SK-N-SH (cell line): ENCODE measurements around the gene PUS10. TPM values are rescaled to one million over a fixed set of nuclear protein-coding genes. Genes with fewer than 3 reads are reported as not detected.

Source experiments
- CTCF ChIA-PET: fragments of 300-600, 350-600 bp; formaldehyde crosslinking; extraction: SDS; loops from one replicate; lab custom pipeline; 2021; lab: Yijun Ruan, JAX
- POLR2A ChIA-PET: fragments of 350-600 bp; sonication (Branson Sonifier 250); formaldehyde crosslinking; extraction: SDS; loops from one replicate; lab custom pipeline; 2020; ENCODE audit warnings: antibody characterized with exemption, inconsistent platforms; lab: Yijun Ruan, JAX
- DNase-seq: peaks from one replicate; pipeline ENCODE4 v3.0.0; 2012
- H2AFZ ChIP-seq: fragments of 200-600 bp; sonication (generic); 2 replicates; pipeline ENCODE4 v1.8.1; 2016; ENCODE audit warnings: antibody characterized with exemption, mild to moderate bottlenecking, low read depth
- H3F3A ChIP-seq: fragments of 200-600 bp; sonication (generic); replicated peaks from 2 replicates; pipeline ENCODE3; 2016; ENCODE audit warnings: antibody characterized with exemption, mild to moderate bottlenecking; ENCODE audit not compliant: insufficient read depth
- H3K27ac ChIP-seq, 2 experiments: fragments of 200-500 bp in 1 of 2; fragments of 200-600 bp in 1 of 2; sonication (Bioruptor generic) in 1 of 2; sonication (generic), shearing (Covaris generic) in 1 of 2; 2 replicates each; pipeline versions ENCODE4 v1.5.1 to v1.6.1; 2014 to 2016; ENCODE audit warnings: low read depth in 2 of 2, inconsistent platforms in 1 of 2, low read length in 1 of 2, mild to moderate bottlenecking in 1 of 2, mixed read lengths in 1 of 2
- H3K27me3 ChIP-seq: fragments of 200-600 bp; sonication (generic), shearing (Covaris generic); 2 replicates; pipeline ENCODE4 v1.6.1; 2016; ENCODE audit warnings: mixed run types; ENCODE audit not compliant: insufficient read depth
- H3K36me3 ChIP-seq, 2 experiments: fragments of 200-500 bp in 1 of 2; fragments of 200-600 bp in 1 of 2; sonication (Bioruptor generic) in 1 of 2; sonication (generic) in 1 of 2; replicated peaks in 1 of 2; 2 replicates each; pipeline versions ENCODE3 to v1.5.1; 2014 to 2016; ENCODE audit warnings: low read length in 1 of 2, mild to moderate bottlenecking in 1 of 2; ENCODE audit not compliant: insufficient read depth in 2 of 2, control insufficient read depth in 1 of 2
- H3K4me1 ChIP-seq, 2 experiments: fragments of 200-500 bp in 1 of 2; fragments of 200-600 bp in 1 of 2; sonication (Bioruptor generic) in 1 of 2; sonication (generic), shearing (Covaris generic) in 1 of 2; 2 replicates each; pipeline versions ENCODE4 v1.5.1 to v1.6.1; 2014 to 2016; ENCODE audit warnings: low read depth in 1 of 2, low read length in 1 of 2, mixed run types in 1 of 2; ENCODE audit not compliant: insufficient read depth in 2 of 2, control insufficient read depth in 1 of 2
- H3K4me2 ChIP-seq: fragments of 200-600 bp; sonication (generic), shearing (Covaris generic); 2 replicates; pipeline ENCODE4 v1.6.1; 2017; ENCODE audit warnings: mixed run types
- H3K4me3 ChIP-seq, 2 experiments: fragments of 200-500 bp in 1 of 2; fragments of 200-600 bp in 1 of 2; sonication (Bioruptor generic) in 1 of 2; sonication (generic), shearing (Covaris generic) in 1 of 2; 2 replicates each; pipeline versions ENCODE4 v1.5.1 to v1.8.1; 2014 to 2016; ENCODE audit warnings: low read depth in 2 of 2, inconsistent platforms in 1 of 2, low read length in 1 of 2, mild to moderate bottlenecking in 1 of 2, mixed read lengths in 1 of 2, moderate library complexity in 1 of 2
- H3K79me2 ChIP-seq: fragments of 200-600 bp; sonication (generic); 2 replicates; pipeline ENCODE4 v1.8.1; 2017; ENCODE audit warnings: mild to moderate bottlenecking; ENCODE audit not compliant: insufficient read depth
- H3K9ac ChIP-seq: fragments of 200-600 bp; sonication (generic); 2 replicates; pipeline ENCODE4 v1.6.1; 2017; ENCODE audit warnings: mixed run types
- H3K9me2 ChIP-seq: fragments of 200-600 bp; sonication (generic); 2 replicates; pipeline ENCODE4 v1.6.1; 2017; ENCODE audit warnings: mixed run types
- H3K9me3 ChIP-seq: fragments of 200-600 bp; sonication (generic); 2 replicates; pipeline ENCODE4 v1.6.1; 2017; ENCODE audit warnings: mixed run types, mild to moderate bottlenecking, moderate library complexity
- H4K20me1 ChIP-seq: fragments of 200-600 bp; sonication (generic); 2 replicates; pipeline ENCODE4 v1.6.1; 2017; ENCODE audit warnings: mild to moderate bottlenecking, mixed run types; ENCODE audit not compliant: insufficient read depth
- EP300 ChIP-seq, 2 experiments: IDR thresholded peaks; 2 replicates each; pipeline versions ENCODE4 v1.4.0 to v1.6.1; 2012; ENCODE audit warnings: borderline replicate concordance in 1 of 2, low read depth in 1 of 2, low read length in 1 of 2
- EZH2phosphoT487 ChIP-seq: fragments of 200-600 bp; sonication (generic); IDR thresholded peaks from 2 replicates; pipeline ENCODE4 v1.6.1; 2017; ENCODE audit warnings: low read depth, mixed run types, mild to moderate bottlenecking, antibody characterized with exemption, moderate library complexity, borderline replicate concordance
- FOSL2 ChIP-seq: IDR thresholded peaks from 2 replicates; pipeline ENCODE4 v1.4.0; 2012; ENCODE audit warnings: low read depth, mild to moderate bottlenecking, moderate library complexity, borderline replicate concordance
- FOXJ3 ChIP-seq: sonication (generic); formaldehyde crosslinking; IDR thresholded peaks from 2 replicates; pipeline ENCODE4 v1.5.1; 2020; ENCODE audit warnings: mild to moderate bottlenecking, missing genetic modification reagents
- GABPA ChIP-seq: IDR thresholded peaks from 2 replicates; pipeline ENCODE4 v1.4.0; 2012; ENCODE audit warnings: low read depth, mild to moderate bottlenecking
- JUND ChIP-seq: IDR thresholded peaks from 2 replicates; pipeline ENCODE4 v1.4.0; 2012
- MAX ChIP-seq: IDR thresholded peaks from 2 replicates; pipeline ENCODE4 v1.4.0; 2012; ENCODE audit warnings: low read depth
- NFIC ChIP-seq: IDR thresholded peaks from 2 replicates; pipeline ENCODE4 v1.4.0; 2012; ENCODE audit warnings: borderline replicate concordance
- RAD21 ChIP-seq: IDR thresholded peaks from 2 replicates; pipeline ENCODE4 v1.6.1; 2012; ENCODE audit warnings: mild to moderate bottlenecking, low read length
- RFX5 ChIP-seq: IDR thresholded peaks from 2 replicates; pipeline ENCODE4 v1.6.1; 2012; ENCODE audit warnings: mild to moderate bottlenecking, improper control_type of control experiment, low read length
- RXRA ChIP-seq: IDR thresholded peaks from 2 replicates; pipeline ENCODE4 v1.4.0; 2012; ENCODE audit warnings: low read depth, mild to moderate bottlenecking, borderline replicate concordance
- TAF1 ChIP-seq: IDR thresholded peaks from 2 replicates; pipeline ENCODE4 v1.6.1; 2012; ENCODE audit warnings: low read depth, mild to moderate bottlenecking, low read length, moderate library complexity, borderline replicate concordance
- TCF12 ChIP-seq: IDR thresholded peaks from 2 replicates; pipeline ENCODE4 v1.4.0; 2012
- TEAD4 ChIP-seq: IDR thresholded peaks from 2 replicates; pipeline ENCODE4 v1.4.0; 2012; ENCODE audit warnings: mild to moderate bottlenecking, borderline replicate concordance; ENCODE audit not compliant: insufficient read depth
- USF1 ChIP-seq: IDR thresholded peaks from 2 replicates; pipeline ENCODE4 v1.4.0; 2012; ENCODE audit warnings: low read depth, borderline replicate concordance
- WGBS: methylation state at CpG from one replicate; pipeline ENCODE4 v1.1.6; 2017; ENCODE audit warnings: low lambda C conversion rate; 5-methylcytosine and 5-hydroxymethylcytosine counted together
- polyA plus RNA-seq, 3 experiments: library from polyadenylated mRNA; depleted of rRNA; stranded (reverse); fragments of >200 nt; gene quantifications; 2 replicates each; pipeline ENCODE4 v1.2.3, GENCODE V29; 2012
- TF ChIP-seq, protein P1 (sequence below): IDR thresholded peaks from 2 replicates; pipeline ENCODE4 v1.4.0; 2012; ENCODE audit warnings: low read depth, borderline replicate concordance
- TF ChIP-seq, protein P2 (sequence below): IDR thresholded peaks from 2 replicates; pipeline ENCODE4 v1.6.1; 2012; ENCODE audit warnings: mild to moderate bottlenecking, low read depth, low read length, moderate library complexity
- TF ChIP-seq, protein P3 (sequence below): fragments of 150-350 bp; IDR thresholded peaks from 2 replicates; pipeline ENCODE4 v1.6.1; 2016; ENCODE audit warnings: mild to moderate bottlenecking, low read depth, low read length

Gene PUS10
- polyA plus RNA-seq, 1 of the 3 experiments (the other 2 are of a cell fraction) = 2.8 TPM

- TF ChIP-seq, protein P1, sequence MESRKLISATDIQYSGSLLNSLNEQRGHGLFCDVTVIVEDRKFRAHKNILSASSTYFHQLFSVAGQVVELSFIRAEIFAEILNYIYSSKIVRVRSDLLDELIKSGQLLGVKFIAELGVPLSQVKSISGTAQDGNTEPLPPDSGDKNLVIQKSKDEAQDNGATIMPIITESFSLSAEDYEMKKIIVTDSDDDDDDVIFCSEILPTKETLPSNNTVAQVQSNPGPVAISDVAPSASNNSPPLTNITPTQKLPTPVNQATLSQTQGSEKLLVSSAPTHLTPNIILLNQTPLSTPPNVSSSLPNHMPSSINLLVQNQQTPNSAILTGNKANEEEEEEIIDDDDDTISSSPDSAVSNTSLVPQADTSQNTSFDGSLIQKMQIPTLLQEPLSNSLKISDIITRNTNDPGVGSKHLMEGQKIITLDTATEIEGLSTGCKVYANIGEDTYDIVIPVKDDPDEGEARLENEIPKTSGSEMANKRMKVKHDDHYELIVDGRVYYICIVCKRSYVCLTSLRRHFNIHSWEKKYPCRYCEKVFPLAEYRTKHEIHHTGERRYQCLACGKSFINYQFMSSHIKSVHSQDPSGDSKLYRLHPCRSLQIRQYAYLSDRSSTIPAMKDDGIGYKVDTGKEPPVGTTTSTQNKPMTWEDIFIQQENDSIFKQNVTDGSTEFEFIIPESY = no peak
- TF ChIP-seq TEAD4 = no peak
These were observed 3.3 kb downstream of the PUS10 start (continued) for GRCh38 chr2:61014763-61015162.

DNA sequence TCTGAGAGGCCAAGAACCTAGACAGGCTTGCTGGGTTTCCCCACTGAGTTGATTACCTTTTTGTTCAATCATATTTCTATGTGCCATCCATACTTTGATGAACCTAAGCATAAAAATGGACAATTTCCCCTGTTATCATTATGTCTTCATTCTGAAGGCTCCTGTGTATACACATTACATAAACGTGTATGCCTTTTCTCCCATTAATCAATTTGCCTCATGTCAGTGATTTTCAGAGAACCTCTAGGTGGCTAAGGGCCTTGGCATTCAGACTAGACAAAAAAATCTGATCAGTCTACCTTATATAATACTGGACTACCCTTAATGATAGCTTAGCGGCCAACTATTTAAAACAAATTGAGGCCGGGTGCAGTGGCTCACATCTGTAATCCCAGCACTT, 4.7 kb downstream of the PUS10 start:
- no peaks in the 10 kb centered on the region for H3K9me3 ChIP-seq
- H3K9me2 ChIP-seq = no peaks in the 10 kb centered on the region
- peaks cover 27% of the 10 kb centered on the region for H3K79me2 ChIP-seq
- H4K20me1 ChIP-seq = no peaks in the 10 kb centered on the region
- DNase-seq = no peak
- H2AFZ ChIP-seq = no peak overlapping the region
- no peak overlapping the region for H3K4me3 ChIP-seq
- WGBS = 76% methylated on average over 3 of the region's 3 CpGs
- H3F3A ChIP-seq = peaks cover 19% of the 10 kb centered on the region
- ChIA-PET POLR2A (no interaction called here), CTCF (no interaction called here)
- peaks cover 0 to 6% of the 10 kb centered on the region in 2 experiments; a peak in 2 of 4 replicates for H3K4me1 ChIP-seq
- no peaks in the 10 kb centered on the region for H3K27me3 ChIP-seq
- no peak overlapping the region for H3K4me2 ChIP-seq
- H3K36me3 ChIP-seq = peaks cover 0 to 4% of the 10 kb centered on the region in 2 experiments
- TF ChIP-seq, protein P2, sequence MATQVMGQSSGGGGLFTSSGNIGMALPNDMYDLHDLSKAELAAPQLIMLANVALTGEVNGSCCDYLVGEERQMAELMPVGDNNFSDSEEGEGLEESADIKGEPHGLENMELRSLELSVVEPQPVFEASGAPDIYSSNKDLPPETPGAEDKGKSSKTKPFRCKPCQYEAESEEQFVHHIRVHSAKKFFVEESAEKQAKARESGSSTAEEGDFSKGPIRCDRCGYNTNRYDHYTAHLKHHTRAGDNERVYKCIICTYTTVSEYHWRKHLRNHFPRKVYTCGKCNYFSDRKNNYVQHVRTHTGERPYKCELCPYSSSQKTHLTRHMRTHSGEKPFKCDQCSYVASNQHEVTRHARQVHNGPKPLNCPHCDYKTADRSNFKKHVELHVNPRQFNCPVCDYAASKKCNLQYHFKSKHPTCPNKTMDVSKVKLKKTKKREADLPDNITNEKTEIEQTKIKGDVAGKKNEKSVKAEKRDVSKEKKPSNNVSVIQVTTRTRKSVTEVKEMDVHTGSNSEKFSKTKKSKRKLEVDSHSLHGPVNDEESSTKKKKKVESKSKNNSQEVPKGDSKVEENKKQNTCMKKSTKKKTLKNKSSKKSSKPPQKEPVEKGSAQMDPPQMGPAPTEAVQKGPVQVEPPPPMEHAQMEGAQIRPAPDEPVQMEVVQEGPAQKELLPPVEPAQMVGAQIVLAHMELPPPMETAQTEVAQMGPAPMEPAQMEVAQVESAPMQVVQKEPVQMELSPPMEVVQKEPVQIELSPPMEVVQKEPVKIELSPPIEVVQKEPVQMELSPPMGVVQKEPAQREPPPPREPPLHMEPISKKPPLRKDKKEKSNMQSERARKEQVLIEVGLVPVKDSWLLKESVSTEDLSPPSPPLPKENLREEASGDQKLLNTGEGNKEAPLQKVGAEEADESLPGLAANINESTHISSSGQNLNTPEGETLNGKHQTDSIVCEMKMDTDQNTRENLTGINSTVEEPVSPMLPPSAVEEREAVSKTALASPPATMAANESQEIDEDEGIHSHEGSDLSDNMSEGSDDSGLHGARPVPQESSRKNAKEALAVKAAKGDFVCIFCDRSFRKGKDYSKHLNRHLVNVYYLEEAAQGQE = no peak
- no peak for TF ChIP-seq RXRA
- no peak for TF ChIP-seq FOSL2
- no peak for TF ChIP-seq TCF12
- TF ChIP-seq RFX5 = no peak
- TF ChIP-seq TAF1 = no peak
- no peak for TF ChIP-seq GABPA
- TF ChIP-seq EP300 (IDR thresholded peaks at IDR 0.05; ENCODE audit: borderline replicate concordance in 1 of 2, low read depth in 1 of 2, low read length in 1 of 2) = no peak
- TF ChIP-seq NFIC = no peak
- TF ChIP-seq FOXJ3 (CRISPR knock-in tag) = no peak
- TF ChIP-seq EZH2phosphoT487 = no peak
- TF ChIP-seq, protein P1 = no peak
- TF ChIP-seq JUND = no peak
- TF ChIP-seq MAX = no peak
- TF ChIP-seq USF1 = no peak
- TF ChIP-seq RAD21 = no peak
- TF ChIP-seq, protein P3, sequence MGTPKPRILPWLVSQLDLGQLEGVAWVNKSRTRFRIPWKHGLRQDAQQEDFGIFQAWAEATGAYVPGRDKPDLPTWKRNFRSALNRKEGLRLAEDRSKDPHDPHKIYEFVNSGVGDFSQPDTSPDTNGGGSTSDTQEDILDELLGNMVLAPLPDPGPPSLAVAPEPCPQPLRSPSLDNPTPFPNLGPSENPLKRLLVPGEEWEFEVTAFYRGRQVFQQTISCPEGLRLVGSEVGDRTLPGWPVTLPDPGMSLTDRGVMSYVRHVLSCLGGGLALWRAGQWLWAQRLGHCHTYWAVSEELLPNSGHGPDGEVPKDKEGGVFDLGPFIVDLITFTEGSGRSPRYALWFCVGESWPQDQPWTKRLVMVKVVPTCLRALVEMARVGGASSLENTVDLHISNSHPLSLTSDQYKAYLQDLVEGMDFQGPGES = no peak
- no peak overlapping the region for H3K9ac ChIP-seq
- no peak overlapping the region for H3K27ac ChIP-seq
